Measurements from ENCODE around the gene NUP210L. TPM values are rescaled to one million over a fixed set of nuclear protein-coding genes. Genes with fewer than 3 reads are reported as not detected.

The NUP210L gene
- total and polyA plus RNA-seq, 9 of the 15 experiments (the other 6 are each of a cell fraction or from before 2014, with no cell fraction given) = 0.01 to 0.04 TPM; not detected in 7

GRCh38 chr1:153958111-153958960 lies 196.5 kb downstream of the NUP210L start, which contains the start of gene CRTC2 (continued):
- TF ChIP-seq, protein P1, sequence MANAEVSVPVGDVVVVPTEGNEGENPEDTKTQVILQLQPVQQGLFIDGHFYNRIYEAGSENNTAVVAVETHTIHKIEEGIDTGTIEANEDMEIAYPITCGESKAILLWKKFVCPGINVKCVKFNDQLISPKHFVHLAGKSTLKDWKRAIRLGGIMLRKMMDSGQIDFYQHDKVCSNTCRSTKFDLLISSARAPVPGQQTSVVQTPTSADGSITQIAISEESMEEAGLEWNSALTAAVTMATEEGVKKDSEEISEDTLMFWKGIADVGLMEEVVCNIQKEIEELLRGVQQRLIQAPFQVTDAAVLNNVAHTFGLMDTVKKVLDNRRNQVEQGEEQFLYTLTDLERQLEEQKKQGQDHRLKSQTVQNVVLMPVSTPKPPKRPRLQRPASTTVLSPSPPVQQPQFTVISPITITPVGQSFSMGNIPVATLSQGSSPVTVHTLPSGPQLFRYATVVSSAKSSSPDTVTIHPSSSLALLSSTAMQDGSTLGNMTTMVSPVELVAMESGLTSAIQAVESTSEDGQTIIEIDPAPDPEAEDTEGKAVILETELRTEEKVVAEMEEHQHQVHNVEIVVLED (CRISPR knock-in tag; IDR thresholded peaks at IDR 0.05) = peak; percentile 62; the same call in 1 of the 2 replicates
- TF ChIP-seq, protein P2, sequence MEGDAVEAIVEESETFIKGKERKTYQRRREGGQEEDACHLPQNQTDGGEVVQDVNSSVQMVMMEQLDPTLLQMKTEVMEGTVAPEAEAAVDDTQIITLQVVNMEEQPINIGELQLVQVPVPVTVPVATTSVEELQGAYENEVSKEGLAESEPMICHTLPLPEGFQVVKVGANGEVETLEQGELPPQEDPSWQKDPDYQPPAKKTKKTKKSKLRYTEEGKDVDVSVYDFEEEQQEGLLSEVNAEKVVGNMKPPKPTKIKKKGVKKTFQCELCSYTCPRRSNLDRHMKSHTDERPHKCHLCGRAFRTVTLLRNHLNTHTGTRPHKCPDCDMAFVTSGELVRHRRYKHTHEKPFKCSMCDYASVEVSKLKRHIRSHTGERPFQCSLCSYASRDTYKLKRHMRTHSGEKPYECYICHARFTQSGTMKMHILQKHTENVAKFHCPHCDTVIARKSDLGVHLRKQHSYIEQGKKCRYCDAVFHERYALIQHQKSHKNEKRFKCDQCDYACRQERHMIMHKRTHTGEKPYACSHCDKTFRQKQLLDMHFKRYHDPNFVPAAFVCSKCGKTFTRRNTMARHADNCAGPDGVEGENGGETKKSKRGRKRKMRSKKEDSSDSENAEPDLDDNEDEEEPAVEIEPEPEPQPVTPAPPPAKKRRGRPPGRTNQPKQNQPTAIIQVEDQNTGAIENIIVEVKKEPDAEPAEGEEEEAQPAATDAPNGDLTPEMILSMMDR (IDR thresholded peaks at IDR 0.05 in 2 of 3, conservative IDR thresholded peaks at IDR 0.05 in 1 of 3; ENCODE audit: insufficient read depth in 2 of 3, low read depth in 1 of 3, low read length in 3 of 3) = peak in 1 of 3 experiments; percentile 8; a peak in 1 of 6 replicates
- TF ChIP-seq RBM22 (IDR thresholded peaks at IDR 0.05; ENCODE audit: low read depth, low read length, poor library complexity, severe bottlenecking) (peak; percentile 61), L3MBTL2 (IDR thresholded peaks at IDR 0.05) (peak; percentile 62), ZNF79 (CRISPR knock-in tag; IDR thresholded peaks at IDR 0.05; ENCODE audit: low read depth) (no peak), POLR2A (conservative IDR thresholded peaks at IDR 0.05) (peak; percentile 74), POLR2AphosphoS5 (IDR thresholded peaks at IDR 0.05; ENCODE audit: control insufficient read depth, insufficient read depth, low read depth, low read length) (peak; percentile 49; the same call in 1 of the 2 replicates), HOXB6 (CRISPR knock-in tag; IDR thresholded peaks at IDR 0.05; ENCODE audit: borderline replicate concordance) (no peak; the same call in 1 of the 2 replicates), ZNF143 (CRISPR knock-in tag; IDR thresholded peaks at IDR 0.05) (peak; percentile 99), POLR2B (IDR thresholded peaks at IDR 0.05; ENCODE audit: low read depth, partially characterized antibody) (peak; percentile 61), BACH1 (tag; IDR thresholded peaks at IDR 0.05) (peak; percentile 80; the same call in 1 of the 2 replicates), ZNF347 (CRISPR knock-in tag; IDR thresholded peaks at IDR 0.05; ENCODE audit: low read depth) (no peak), NCOA1 (IDR thresholded peaks at IDR 0.05; ENCODE audit: low read depth) (no peak), ZNF232 (CRISPR knock-in tag; IDR thresholded peaks at IDR 0.05) (0 out of 2 replicates have a peak, but pooled peaks have one; percentile 22), NFIX (CRISPR knock-in tag; IDR thresholded peaks at IDR 0.05; ENCODE audit: low read depth) (no peak), ZNF197 (CRISPR knock-in tag; IDR thresholded peaks at IDR 0.05; ENCODE audit: low read depth) (peak; percentile 98), BCL6 (CRISPR knock-in tag; IDR thresholded peaks at IDR 0.05) (peak; percentile 80), PRPF4 (IDR thresholded peaks at IDR 0.05; ENCODE audit: insufficient read depth, low read depth, low read length, poor library complexity, severe bottlenecking) (no peak), SIX5 (IDR thresholded peaks at IDR 0.05; ENCODE audit: borderline replicate concordance in 1 of 2, insufficient read depth in 1 of 2, low read depth in 1 of 2, low read length in 2 of 2) (peak; percentile 99 to 100), GTF2F1 (IDR thresholded peaks at IDR 0.05; ENCODE audit: low read depth, low read length) (0 out of 2 replicates have a peak, but pooled peaks have one; percentile 36)
- TF ChIP-seq, protein P3, sequence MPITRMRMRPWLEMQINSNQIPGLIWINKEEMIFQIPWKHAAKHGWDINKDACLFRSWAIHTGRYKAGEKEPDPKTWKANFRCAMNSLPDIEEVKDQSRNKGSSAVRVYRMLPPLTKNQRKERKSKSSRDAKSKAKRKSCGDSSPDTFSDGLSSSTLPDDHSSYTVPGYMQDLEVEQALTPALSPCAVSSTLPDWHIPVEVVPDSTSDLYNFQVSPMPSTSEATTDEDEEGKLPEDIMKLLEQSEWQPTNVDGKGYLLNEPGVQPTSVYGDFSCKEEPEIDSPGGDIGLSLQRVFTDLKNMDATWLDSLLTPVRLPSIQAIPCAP (CRISPR knock-in tag; IDR thresholded peaks at IDR 0.05; ENCODE audit: borderline replicate concordance) = no peak

All from K562 (cell line).